Ectodermal cell (in vitro differentiated cells): Measurements from ENCODE around the gene LSMEM2. TPM values are rescaled to one million over a fixed set of nuclear protein-coding genes. Genes with fewer than 3 reads are reported as not detected.

Experiments used
- H3K27ac ChIP-seq: 2 replicates; pipeline ENCODE4 v1.7.0; 2013; ENCODE audit warnings: mild to moderate bottlenecking, low read depth, low read length; ENCODE audit not compliant: insufficient read depth, poor library complexity, severe bottlenecking
- H3K27me3 ChIP-seq: 2 replicates; pipeline ENCODE4 v1.7.0; 2013; ENCODE audit warnings: mild to moderate bottlenecking, low read length; ENCODE audit not compliant: insufficient read depth, control insufficient read depth, poor library complexity, severe bottlenecking
- H3K36me3 ChIP-seq: one replicate; pipeline ENCODE4 v1.7.0; 2013; ENCODE audit warnings: low read length; ENCODE audit not compliant: control insufficient read depth, insufficient read depth
- H3K4me1 ChIP-seq: one replicate; pipeline ENCODE4 v1.7.0; 2013; ENCODE audit warnings: low read length; ENCODE audit not compliant: control insufficient read depth, insufficient read depth
- H3K4me3 ChIP-seq: 2 replicates; pipeline ENCODE4 v1.7.0; 2013; ENCODE audit warnings: low read depth, low read length, control low read depth; ENCODE audit not compliant: insufficient read depth
- H3K9me3 ChIP-seq: 2 replicates; pipeline ENCODE4 v1.7.0; 2013; ENCODE audit warnings: mild to moderate bottlenecking, low read length, moderate library complexity; ENCODE audit not compliant: control insufficient read depth
- WGBS, 2 experiments: methylation state at CpG; one replicate each; pipeline ENCODE4 v1.1.7; 2013; ENCODE audit warnings: missing lambda C conversion rate in 2 of 2; 5-methylcytosine and 5-hydroxymethylcytosine counted together
- polyA plus RNA-seq, 4 experiments: library from polyadenylated mRNA; stranded (reverse); fragments of 50-300 nt; gene quantifications; one replicate each; pipeline ENCODE4 v1.2.3, GENCODE V29; 2013

Gene LSMEM2
- 0.28 TPM for polyA plus RNA-seq (2013, experiment 1 of 4)
- 0.37 TPM for polyA plus RNA-seq (2013, experiment 2 of 4)
- polyA plus RNA-seq (2013, experiment 3 of 4) = 0.16 TPM
- 0.41 TPM for polyA plus RNA-seq (2013, experiment 4 of 4)

- Histone ChIP-seq H3K9me3 (no peaks in the 10 kb centered on the region), H3K4me1 (peaks cover 7% of the 10 kb centered on the region), H3K27ac (no peak within 1 kb of the TSS), H3K27me3 (peaks cover 27% of the 10 kb centered on the region), H3K4me3 (no peak within 1 kb of the TSS), H3K36me3 (no peaks in the 10 kb centered on the region)
- 80 to 86% methylated on average over 2 of the region's 2 CpGs for WGBS, 2 experiments
Observed at GRCh38 chr3:50278880-50279224, at the start of gene LSMEM2. Gene LSMEM2 (plus strand): TSS chr3:50279087. CDS start chr3:50279114, 27 bp downstream.

DNA sequence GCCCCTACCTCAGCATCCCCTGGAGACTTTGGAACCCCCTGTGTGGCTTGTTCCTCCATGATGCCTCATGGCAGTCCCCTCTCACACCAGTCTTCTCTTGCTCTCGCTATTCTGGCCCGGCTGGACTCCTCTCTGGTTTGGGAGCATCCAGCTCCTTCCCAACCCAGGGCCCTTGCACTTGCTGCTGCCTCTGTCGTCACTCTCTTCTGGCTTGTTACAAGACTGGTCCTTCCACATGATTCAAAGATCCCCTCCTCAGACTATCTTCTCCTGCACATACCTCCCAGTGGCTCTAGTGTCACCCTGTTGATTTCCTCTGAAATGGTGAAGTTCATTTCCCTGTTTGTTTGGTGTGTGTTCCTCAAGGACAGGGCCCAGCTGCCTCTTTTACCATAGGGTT lies 49.4 kb upstream of the LSMEM2 start:
- Histone ChIP-seq H3K9me3 (no peaks in the 10 kb centered on the region), H3K27me3 (peaks cover 12% of the 10 kb centered on the region), H3K27ac (no peak overlapping the region), H3K36me3 (no peaks in the 10 kb centered on the region), H3K4me3 (no peak overlapping the region), H3K4me1 (peaks cover 36% of the 10 kb centered on the region)
- WGBS, 2 experiments = 91 to 94% methylated on average over 3 of the region's 3 CpGs

DNA sequence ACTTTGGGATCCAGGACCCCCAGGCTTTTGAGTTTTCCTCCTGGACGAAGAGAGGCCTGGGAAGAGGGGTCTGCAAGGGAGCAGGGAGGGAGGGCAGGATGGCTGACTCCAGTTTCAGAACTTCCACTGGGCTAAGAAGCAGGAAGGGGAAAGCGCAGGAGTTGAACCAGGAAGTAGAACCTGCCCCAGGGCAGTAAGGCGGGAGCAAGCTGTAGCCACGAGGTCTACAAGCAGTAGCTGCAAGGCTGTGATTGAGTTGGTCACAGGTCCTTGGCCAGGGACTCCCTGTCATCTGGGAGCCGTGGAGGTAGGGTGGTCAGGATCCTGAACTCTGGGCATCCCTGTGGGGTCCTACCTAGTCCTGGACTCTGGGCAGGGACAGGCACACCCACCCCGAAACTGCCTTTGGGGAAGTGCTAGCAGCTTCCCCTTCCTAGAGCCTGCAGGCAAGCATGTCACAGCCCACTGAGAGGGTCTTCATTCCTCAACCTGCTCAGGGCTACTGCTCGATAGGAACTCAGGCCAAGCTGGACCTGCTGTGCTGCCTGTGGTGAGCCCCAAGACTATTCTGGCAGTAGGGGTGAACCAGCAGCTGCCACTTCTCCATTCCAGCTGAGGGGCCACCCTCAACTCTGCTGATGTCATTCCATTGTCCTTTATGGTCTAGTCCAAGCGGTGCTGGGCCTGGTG lies 48.6 kb upstream of the LSMEM2 start:
- Histone ChIP-seq H3K9me3 (no peaks in the 10 kb centered on the region), H3K27ac (no peak overlapping the region), H3K36me3 (no peaks in the 10 kb centered on the region), H3K4me3 (no peak overlapping the region), H3K27me3 (peaks cover 12% of the 10 kb centered on the region), H3K4me1 (peaks cover 36% of the 10 kb centered on the region)
- 91 to 93% methylated on average over 8 of the region's 8 CpGs for WGBS, 2 experiments

GRCh38 chr3:50230794-50231125 lies 48.1 kb upstream of the LSMEM2 start:
- H3K4me3 ChIP-seq = no peak overlapping the region
- 94 to 96% methylated on average over 4 of the region's 4 CpGs for WGBS, 2 experiments
- H3K36me3 ChIP-seq = no peaks in the 10 kb centered on the region
- H3K9me3 ChIP-seq = no peaks in the 10 kb centered on the region
- no peak overlapping the region for H3K27ac ChIP-seq
- H3K27me3 ChIP-seq = peaks cover 12% of the 10 kb centered on the region
- H3K4me1 ChIP-seq = peaks cover 36% of the 10 kb centered on the region

DNA sequence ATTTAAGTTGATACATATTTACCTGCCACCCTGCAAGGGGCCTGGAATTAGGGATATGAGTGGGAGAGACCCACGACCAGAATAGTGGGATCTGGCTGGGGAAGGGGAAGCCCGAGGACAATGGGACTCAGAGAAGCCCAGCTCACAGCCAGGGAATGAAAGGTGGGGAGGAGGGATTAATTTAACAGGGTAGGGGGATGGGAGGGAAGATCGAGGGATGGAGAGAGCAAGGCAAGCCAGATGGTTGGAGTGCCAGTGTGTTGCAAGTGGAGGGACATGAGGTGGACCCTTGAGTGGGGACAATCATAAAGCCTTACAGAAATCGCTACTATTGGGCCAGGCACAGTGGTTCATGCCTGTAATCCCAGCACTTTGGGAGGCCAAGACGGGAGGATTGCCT lies 47.3 kb upstream of the LSMEM2 start:
- WGBS, 2 experiments = 55 to 62% methylated on average over 5 of the region's 5 CpGs

DNA sequence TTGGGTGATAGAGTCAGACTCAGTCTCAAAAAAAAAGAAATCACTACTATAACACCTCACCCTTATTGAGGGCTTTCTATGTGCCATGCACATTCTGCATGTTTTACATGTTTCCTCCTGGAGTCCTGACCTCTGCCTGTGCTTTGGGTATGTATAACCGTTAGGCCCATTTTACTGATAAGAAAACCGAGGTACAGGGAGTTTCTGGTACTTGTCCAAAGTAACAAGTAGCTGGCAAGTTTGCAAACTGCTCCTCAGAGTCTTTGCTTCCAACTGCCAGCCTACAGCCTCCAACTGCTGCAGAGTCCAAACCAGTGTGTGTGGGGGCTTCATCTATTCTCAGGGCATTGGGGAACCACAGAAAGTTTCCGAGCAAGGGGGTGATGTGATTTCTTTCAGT lies 46.6 kb upstream of the LSMEM2 start:
- no peaks in the 10 kb centered on the region for H3K9me3 ChIP-seq
- WGBS, 2 experiments = 89 to 92% methylated on average over 3 of the region's 3 CpGs
- H3K4me1 ChIP-seq = peaks cover 36% of the 10 kb centered on the region
- H3K27ac ChIP-seq = no peak overlapping the region
- H3K27me3 ChIP-seq = peaks cover under 1% of the 10 kb centered on the region
- H3K36me3 ChIP-seq = no peaks in the 10 kb centered on the region
- H3K4me3 ChIP-seq = no peak overlapping the region

More for the DNA sequence above, 47.3 kb upstream of the LSMEM2 start:
- no peaks in the 10 kb centered on the region for H3K36me3 ChIP-seq
- no peak overlapping the region for H3K27ac ChIP-seq
- H3K9me3 ChIP-seq = no peaks in the 10 kb centered on the region
- H3K4me1 ChIP-seq = peaks cover 36% of the 10 kb centered on the region
- no peak overlapping the region for H3K4me3 ChIP-seq
- peaks cover 7% of the 10 kb centered on the region for H3K27me3 ChIP-seq

- no peaks in the 10 kb centered on the region for H3K9me3 ChIP-seq
- H3K4me3 ChIP-seq = no peak overlapping the region
- H3K4me1 ChIP-seq = peaks cover 37% of the 10 kb centered on the region
- peak overlapping the region; percentile 44 for H3K27ac ChIP-seq
- WGBS, 2 experiments = 71 to 75% methylated on average over 4 of the region's 4 CpGs
- H3K27me3 ChIP-seq = no peaks in the 10 kb centered on the region
- H3K36me3 ChIP-seq = no peaks in the 10 kb centered on the region
Observed at GRCh38 chr3:50233176-50233575, 45.7 kb upstream of the LSMEM2 start.

DNA sequence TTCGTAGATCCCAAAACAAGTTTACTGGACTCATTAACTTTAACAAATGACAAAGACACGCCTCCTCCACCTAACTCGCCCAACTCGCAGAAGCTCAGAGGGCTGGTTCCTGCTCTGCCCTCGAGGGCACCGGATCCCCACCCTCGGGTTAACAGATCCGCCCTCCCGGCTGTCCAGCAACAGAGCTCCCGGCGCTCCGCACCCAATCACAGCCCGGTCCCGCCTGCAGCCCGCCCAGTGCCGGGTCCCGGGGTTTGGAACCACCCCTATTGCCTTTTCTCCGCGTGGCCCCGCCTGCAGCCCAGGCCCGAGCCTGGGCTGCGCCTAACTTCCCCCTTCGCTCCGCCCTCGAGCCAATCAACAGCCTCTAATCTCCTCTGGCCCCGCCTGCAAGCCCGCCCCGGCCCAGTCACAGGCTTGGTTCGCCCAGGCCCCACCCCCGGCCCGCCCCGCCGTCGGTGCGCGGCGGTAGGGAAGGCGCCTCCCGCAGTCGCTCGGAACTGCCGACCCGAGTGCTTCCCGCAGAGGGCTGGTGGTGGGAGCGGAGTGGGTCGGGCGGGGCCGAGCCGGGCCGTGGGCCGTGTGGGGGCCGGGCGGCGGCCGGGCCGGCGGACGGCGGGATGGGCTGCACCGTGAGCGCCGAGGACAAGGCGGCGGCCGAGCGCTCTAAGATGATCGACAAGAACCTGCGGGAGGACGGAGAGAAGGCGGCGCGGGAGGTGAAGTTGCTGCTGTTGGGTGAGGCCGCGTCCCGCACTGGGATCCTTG lies 43.0 kb upstream of the LSMEM2 start, which contains the start of gene GNAI2:
Gene GNAI2 (plus strand): TSS at position 489 of the 768 bp plus-strand sequence. CDS start 132 bp downstream, at position 621.
- peak within 1 kb of the TSS; percentile 81 for H3K4me3 ChIP-seq
- H3K36me3 ChIP-seq = no peaks in the 10 kb centered on the region
- H3K27me3 ChIP-seq = no peaks in the 10 kb centered on the region
- 0% methylated on average over 75 of the region's 75 CpGs for WGBS, 2 experiments
- H3K27ac ChIP-seq = peak within 1 kb of the TSS; percentile 56
- H3K4me1 ChIP-seq = peaks cover 54% of the 10 kb centered on the region
- no peaks in the 10 kb centered on the region for H3K9me3 ChIP-seq

DNA sequence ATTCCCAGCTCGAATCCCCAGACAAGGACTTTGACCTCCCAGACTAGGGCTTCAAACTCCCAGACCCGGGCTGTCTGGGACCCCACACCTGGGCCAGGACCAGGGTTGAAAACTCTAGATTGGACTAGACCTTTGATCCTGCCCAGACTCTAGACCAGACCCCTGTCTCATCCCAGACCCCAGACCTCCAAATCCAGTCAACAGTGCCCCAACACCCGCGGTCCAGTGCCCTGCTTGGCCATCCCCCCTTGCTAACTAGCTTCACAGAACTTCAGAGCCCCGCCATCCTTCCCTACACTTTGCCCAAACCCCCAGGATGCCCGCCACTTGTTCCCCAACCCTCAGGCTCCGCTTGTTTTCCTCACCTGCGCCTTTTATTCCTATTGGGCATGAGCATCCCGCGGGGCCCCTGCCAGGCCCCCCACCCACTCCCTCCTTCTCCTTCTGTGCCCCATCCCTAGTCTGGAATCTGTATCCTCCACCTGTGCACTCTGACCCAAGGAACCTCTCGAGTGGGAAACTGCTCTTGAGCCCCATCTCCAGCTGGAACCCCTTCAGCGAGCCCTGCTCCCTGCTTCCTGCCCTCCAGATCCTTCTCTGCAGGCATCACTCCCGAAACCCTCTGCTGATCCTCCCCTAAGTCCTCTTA lies 42.3 kb upstream of the LSMEM2 start:
- peaks cover 53% of the 10 kb centered on the region for H3K4me1 ChIP-seq
- no peaks in the 10 kb centered on the region for H3K27me3 ChIP-seq
- H3K9me3 ChIP-seq = no peaks in the 10 kb centered on the region
- WGBS, 2 experiments = 1% methylated on average over 13 of the region's 13 CpGs
- H3K27ac ChIP-seq = no peak overlapping the region
- H3K4me3 ChIP-seq = peak overlapping the region; percentile 81
- no peaks in the 10 kb centered on the region for H3K36me3 ChIP-seq

GRCh38 chr3:50237133-50237651 lies 41.7 kb upstream of the LSMEM2 start:
- Histone ChIP-seq H3K4me3 (peak overlapping the region; percentile 81), H3K36me3 (no peaks in the 10 kb centered on the region), H3K9me3 (no peaks in the 10 kb centered on the region), H3K4me1 (peaks cover 56% of the 10 kb centered on the region), H3K27ac (peak overlapping the region; percentile 48), H3K27me3 (no peaks in the 10 kb centered on the region)
- whole genome bisulfite sequencing, 2 experiments = 4 to 9% methylated on average over 7 of the region's 7 CpGs
